ENCODE data around the gene STAP1.
"Not testable (repeated sequence)": the region's sequence is repeated elsewhere in the genome, so short reads cannot be mapped to it uniquely, and the experiment has no call there.

STAP1 gene, protein sequence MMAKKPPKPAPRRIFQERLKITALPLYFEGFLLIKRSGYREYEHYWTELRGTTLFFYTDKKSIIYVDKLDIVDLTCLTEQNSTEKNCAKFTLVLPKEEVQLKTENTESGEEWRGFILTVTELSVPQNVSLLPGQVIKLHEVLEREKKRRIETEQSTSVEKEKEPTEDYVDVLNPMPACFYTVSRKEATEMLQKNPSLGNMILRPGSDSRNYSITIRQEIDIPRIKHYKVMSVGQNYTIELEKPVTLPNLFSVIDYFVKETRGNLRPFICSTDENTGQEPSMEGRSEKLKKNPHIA

DNA sequence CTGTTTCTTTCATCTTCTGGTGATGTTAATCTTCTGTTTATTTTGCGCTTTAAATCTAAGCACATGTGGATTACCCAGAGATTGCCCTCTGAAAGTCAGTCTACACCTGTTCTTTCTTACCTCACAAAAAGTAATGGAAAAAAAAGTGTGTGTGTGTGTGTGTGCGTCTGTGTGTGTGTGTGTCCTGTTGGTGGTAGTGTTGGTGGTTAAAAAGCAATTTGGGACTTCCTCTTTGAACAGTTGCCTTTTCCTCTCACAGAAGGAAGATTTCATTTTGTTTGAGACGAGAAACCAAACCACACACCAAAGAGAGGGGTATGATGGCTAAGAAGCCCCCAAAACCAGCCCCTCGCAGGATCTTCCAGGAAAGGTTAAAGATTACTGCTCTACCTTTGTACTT, at the start of gene STAP1:
Gene STAP1, plus strand, starts transcription at position 235 of the 400 bp plus-strand sequence. Its CDS starts 83 bp downstream, at position 318.
- no peak for DNase-seq (ENCODE audit: low read depth, low spot score)

GRCh38 chr4:67512501-67512900, 46.0 kb upstream of the STAP1 start:
- DNase-seq (ENCODE audit: low read depth, low spot score) = no peak

DNA sequence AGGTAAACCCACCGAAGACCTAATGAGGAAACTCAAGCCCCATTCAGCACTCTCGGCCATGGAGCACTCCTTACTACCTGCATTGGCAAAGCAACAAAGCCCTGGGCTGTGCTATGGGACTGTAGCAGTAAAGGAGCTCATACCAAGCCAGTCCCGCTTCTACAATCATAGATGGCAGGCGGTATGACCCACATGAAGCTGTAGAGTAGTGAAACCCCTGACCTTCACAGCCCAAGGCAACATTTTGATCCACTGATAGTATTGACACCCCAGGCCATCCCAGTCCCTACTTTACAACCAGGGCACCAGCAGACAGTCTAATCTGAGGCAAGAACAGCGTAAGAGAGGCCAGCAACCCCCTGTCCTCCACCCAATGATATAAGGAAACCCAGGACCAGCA, 38.4 kb upstream of the STAP1 start:
- no peak for DNase-seq (ENCODE audit: low read depth, low spot score)

DNA sequence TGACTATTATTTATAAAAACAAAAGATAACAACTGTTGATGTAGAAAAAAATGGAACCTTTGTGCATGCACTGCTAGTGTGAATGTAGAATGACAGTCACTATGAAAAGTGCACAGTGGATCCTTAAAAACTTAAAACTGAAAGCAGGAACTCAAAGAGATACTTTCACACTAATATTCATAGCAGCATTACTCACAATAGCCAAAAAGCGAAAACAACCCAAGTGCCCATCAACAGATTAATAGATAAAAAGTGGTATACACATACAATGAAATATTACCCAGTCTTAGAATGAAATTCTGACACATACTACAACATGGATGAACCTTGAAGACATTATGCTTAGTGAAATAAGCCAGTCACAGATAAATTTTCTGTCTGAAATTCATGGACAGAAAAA, 37.0 kb upstream of the STAP1 start:
- DNase-seq (ENCODE audit: low read depth, low spot score) = no peak

DNA sequence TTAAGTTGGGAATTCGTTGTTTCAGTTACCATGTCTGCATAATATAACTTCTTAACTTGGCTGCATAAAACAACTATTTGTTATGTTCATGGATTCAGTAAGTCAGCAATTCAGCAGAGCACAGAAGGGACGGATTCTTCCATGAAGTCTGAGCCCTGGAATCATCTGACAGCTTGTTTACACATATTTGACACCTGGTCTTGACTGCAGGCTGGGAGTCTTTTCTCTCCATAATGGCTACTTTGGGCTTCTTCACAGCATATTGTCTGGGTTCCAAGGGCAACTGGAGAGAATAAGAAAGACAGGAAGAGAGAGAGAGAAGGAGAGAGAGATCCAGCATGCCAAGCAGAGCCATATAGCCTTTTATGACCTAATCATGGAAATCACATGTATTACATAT, 36.3 kb upstream of the STAP1 start:
- no peak for DNase-seq (ENCODE audit: low read depth, low spot score)

DNA sequence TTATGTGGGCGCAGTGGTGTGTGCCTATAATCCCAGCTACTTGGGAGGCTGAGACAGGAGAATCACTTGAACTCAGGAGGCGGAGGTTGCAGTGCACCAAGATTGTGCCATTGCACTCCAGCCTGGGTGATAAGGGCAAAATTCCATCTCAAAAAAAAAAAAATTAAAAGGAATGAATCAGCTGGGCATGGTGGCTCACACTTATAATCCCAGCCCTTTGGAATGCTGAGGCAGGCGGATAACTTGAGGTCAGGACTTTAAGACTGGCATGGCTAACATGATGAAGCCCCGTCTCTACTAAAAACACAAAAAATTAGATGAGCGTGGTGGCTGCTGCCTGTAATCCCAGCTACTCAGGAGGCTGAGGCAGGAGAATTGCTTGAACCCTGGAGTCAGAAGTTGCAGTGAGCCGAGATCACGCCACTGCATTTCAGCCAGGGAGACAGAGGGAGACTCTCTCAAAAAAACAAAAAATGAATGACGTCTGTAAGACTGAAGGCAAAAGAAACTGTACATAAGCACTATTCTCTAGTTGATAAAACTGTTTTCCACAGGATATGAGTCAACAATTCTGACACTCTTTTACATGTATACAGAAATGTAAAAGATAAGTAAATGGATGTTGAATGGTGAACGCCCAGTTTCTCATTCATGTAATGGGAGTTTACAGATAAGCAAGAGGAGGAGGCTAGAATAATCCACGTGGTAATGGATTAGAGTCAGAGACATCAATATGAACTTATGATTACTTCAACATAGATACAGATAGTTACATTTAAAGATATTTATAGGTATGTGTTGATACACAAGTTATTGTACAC, 35.5 kb upstream of the STAP1 start:
- DNase-seq (ENCODE audit: low read depth, low spot score) = no peak

DNA sequence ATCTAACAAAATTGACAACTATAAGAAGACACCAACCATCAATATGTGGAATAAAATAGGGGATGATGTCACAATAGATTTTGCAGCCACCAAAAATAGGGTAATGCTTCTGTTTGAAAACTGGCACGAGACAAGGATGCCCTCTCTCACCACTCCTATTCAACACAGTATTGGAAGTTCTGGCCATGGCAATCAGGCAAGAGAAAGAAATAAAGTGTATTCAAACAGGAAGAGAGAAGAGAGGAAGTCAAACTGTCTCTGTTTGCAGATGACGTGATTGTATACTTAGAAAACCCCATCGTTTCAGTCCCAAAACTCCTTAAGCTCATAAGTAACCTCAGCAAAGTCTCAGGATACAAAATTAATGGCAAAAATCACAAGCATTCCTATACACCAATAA, 34.4 kb upstream of the STAP1 start:
- not testable (repeated sequence) for DNase-seq (ENCODE audit: low read depth, low spot score)

DNA sequence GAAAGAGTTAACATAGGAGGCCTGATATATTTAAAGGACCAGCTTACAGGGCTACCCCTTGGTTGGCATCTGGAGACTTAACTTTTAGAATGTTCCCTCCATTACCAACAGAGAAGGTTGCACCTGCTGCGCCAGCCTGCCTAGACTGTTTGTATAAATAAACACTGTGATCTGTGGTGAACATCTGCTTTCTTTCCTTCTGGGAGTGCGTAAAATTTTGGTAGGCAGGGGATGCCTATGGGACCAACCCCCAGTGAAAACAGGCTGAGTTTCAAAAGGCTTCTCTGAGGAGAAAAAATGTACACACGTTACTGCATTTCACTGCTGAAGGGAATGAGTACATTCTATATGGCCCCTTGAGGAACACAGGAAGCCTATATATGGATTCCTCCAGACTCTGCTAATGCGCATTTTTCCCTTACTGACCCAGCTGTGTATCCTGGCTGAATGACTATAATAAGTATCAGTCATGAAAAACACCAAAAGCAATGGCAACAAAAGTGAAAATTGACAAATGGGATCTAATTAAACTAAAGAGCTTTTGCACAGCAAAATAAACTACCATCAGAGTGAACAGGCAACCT, 27.1 kb upstream of the STAP1 start:
- DNase-seq (ENCODE audit: low read depth, low spot score) = no peak

GRCh38 chr4:67532397-67532796, 26.1 kb upstream of the STAP1 start:
- not testable (repeated sequence) for DNase-seq (ENCODE audit: low read depth, low spot score)

DNA sequence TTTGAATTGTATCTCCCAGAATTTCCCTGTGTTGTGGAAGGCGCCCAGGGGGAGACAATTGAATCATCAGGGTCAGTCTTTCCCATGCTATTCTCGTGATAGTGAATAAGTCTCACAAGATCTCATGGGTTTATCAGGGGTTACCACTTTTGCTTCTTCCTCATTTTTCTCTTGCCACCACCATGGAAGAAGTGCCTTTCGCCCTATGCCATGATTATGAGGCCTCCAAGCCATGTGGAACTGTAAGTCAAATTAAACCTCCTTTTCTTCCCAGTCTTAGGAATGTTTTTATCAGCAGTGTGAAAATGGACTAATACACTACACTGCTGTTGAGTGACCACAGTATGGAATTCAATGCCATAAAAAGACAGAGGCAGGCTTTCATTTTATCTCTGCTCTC, 25.4 kb upstream of the STAP1 start:
- no peak for DNase-seq (ENCODE audit: low read depth, low spot score)

GRCh38 chr4:67535280-67535840, 23.2 kb upstream of the STAP1 start:
- DNase-seq (ENCODE audit: low read depth, low spot score) = no peak

DNA sequence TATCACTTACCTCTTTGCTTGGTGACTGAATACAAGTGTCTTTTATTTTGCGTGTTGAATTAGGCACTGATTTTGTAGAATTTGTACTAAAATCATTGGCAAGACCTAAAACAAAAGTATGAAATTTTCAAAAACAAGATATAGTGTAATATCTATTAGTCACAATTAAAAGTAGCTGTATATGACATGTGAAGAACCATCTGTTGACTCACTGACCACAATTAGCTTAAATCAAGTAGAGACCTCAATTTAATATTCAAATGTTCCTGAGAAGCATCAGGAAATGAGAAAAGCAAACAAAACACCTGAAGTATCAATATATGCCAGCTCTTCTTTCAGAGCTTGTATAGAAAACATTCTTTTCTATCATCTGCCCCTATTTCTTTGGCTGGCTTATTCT, 18.7 kb upstream of the STAP1 start:
- no peak for DNase-seq (ENCODE audit: low read depth, low spot score)

GRCh38 chr4:67542076-67542475, 16.5 kb upstream of the STAP1 start:
- DNase-seq (ENCODE audit: low read depth, low spot score) = no peak

DNA sequence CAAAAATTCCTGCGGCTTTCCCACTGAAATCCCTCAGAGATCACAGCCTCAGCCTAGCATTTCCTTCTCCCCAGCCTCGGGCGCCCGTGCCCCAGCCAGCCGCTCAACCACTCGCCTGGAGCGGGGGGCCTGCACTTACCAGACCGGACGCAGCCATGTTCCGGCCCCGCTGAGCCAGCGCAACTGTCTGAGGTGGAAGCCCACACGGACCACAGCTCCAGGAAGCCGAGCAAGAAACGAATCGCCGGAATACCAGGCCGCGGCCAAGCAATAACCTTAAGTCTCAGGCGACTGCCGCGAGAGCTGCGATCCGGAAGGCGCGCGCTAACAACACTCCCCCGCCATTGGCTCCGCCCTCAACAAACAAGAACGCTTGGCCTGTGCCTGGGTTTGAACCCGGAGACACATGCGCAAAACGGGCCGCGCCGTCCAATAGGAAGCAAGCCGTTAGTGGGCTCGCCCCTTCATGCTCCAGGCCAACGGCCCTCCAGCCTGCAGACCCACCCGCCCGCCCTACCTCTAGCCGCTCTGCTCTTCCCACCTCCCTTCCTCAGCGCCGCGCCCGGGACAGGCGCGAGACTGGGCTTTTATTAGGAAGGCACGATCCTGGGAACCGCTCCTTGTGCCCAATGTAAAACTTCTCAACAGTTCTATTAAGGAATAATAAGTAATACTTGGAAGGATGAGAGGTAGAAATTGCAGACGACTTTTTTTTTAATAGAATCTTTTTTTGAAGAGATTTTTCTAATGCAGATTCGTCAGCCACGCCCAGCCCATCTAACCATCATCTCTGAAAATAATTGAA, 13.1 kb upstream of the STAP1 start, which contains the start of gene CENPC:
Gene CENPC, minus strand, starts transcription at position 305 of the 805 bp plus-strand sequence. Its CDS starts 148 bp downstream, at position 157.
- peak; percentile 81 for DNase-seq (ENCODE audit: low read depth, low spot score)

DNA sequence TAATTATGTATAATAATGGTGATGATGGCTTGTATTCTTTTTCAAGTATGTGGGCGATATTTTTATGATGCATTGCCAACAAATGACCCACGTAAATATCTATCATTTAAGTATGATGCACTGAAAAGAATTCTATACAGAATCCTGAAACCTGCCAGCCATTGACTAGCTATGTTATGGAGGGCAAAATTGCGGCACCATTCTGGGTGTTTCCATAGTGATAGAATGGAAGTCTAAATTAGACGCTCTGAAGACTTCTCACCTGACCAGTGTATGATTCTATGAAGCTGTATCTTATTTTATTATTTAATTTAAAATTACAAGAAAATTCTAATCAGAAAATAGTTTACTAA, 12.5 kb upstream of the STAP1 start:
- no peak for DNase-seq (ENCODE audit: low read depth, low spot score)

GRCh38 chr4:67546971-67547370, 11.6 kb upstream of the STAP1 start:
- no peak for DNase-seq (ENCODE audit: low read depth, low spot score)

- DNase-seq (ENCODE audit: low read depth, low spot score) = no peak
Measured at GRCh38 chr4:67549123-67549522, 9.4 kb upstream of the STAP1 start.

GRCh38 chr4:67550451-67550850, 8.1 kb upstream of the STAP1 start:
- no peak for DNase-seq (ENCODE audit: low read depth, low spot score)

GRCh38 chr4:67550857-67551256, 7.7 kb upstream of the STAP1 start:
- no peak for DNase-seq (ENCODE audit: low read depth, low spot score)

DNA sequence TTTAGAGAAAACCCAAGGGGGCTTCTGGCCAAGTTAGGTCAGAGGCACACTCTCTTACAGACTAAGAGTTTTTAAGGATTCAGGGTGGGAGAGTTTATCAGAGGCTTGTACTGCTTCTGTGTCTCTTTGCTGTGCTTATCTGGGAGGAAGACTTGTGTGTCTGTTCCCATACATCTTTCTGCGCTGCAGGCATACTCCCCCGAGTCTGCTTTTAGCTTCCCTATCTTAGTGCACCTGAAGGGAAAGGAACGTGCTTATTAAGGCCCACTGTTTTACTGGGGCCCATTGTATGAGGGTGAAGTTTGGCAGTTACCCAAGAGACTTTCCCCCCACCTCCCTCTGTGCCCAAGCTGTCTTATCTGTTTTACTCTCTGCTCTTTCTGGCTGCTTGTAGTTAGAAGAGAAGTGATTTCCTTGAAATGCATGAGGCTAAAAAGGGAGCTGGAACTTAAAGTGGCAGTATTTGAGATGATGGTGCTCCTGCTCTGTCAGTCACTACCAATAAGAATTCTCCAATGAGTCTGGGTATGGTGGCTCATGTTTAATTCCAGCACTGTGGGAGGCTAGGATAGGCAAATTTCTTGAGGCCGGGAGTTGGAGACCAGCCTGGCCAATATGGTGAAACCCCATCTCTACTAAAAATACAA, 6.3 kb upstream of the STAP1 start:
- not testable (repeated sequence) for DNase-seq (ENCODE audit: low read depth, low spot score)

DNA sequence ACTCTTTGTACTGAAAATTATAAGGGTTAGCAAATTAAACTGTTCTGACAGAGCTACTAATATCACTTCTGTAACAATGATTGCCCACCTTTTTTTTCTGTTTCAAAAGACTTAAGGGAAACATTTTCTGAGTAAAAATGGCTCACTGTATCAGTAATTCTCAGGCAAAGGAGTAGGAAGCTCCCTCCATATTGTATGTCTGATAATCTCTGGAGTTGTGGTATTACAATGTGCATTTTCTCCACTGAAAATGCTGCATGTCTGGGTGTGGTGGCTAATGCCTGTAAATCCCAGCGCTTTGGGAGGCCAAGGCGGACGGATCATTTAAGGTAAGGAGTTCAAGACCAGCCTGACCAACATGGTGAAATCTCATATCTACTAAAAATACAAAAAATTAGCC, 4.4 kb upstream of the STAP1 start:
- no peak for DNase-seq (ENCODE audit: low read depth, low spot score)
